NCI-H82 treated with DMSO at 0.1 percent for 48 hours (cell line): ENCODE measurements around the gene WDR93.

Experiments used
- DNase-seq: peaks from one replicate; lab custom pipeline; 2025; ENCODE audit not compliant: unreplicated experiment; lab: John Stamatoyannopoulos, UW

Gene WDR93

GRCh38 chr15:89690276-89691218 is at the start of gene WDR93, which contains the start of gene PEX11A:
WDR93 (plus strand) TSS chr15:89690811; CDS start chr15:89701747, 10,936 bp downstream.
PEX11A (minus strand) TSS chr15:89690754; CDS start chr15:89690632, 122 bp downstream.
- DNase-seq, result peak; percentile 30

- no peak for DNase-seq
Measured at GRCh38 chr15:89641053-89641452, 49.6 kb upstream of the WDR93 start.

- no peak for DNase-seq
Measured at GRCh38 chr15:89642106-89642505, 48.5 kb upstream of the WDR93 start.

GRCh38 chr15:89645680-89646079 is 44.9 kb upstream of the WDR93 start:
- no peak for DNase-seq

- no peak for DNase-seq
Measured at GRCh38 chr15:89646416-89647141, 44.0 kb upstream of the WDR93 start.

- DNase-seq, result peak; percentile 4
Measured at GRCh38 chr15:89647191-89647851, 43.3 kb upstream of the WDR93 start.

GRCh38 chr15:89648106-89649012 is 42.3 kb upstream of the WDR93 start:
- no peak for DNase-seq

GRCh38 chr15:89649013-89649625 is 41.5 kb upstream of the WDR93 start:
- DNase-seq, result no peak

GRCh38 chr15:89649716-89650115 is 40.9 kb upstream of the WDR93 start:
- DNase-seq, result no peak

- no peak for DNase-seq
Measured at GRCh38 chr15:89652131-89652530, 38.5 kb upstream of the WDR93 start.

GRCh38 chr15:89652666-89653065 is 37.9 kb upstream of the WDR93 start:
- no peak for DNase-seq

GRCh38 chr15:89653578-89653977 is 37.0 kb upstream of the WDR93 start:
- DNase-seq, result no peak

- DNase-seq, result no peak
Measured at GRCh38 chr15:89654301-89654761, 36.3 kb upstream of the WDR93 start.

GRCh38 chr15:89654847-89655805 is 35.5 kb upstream of the WDR93 start, which contains the start of gene KIF7:
KIF7 (minus strand) TSS chr15:89655467; CDS start chr15:89652930, 2,537 bp downstream.
- DNase-seq, result no peak

GRCh38 chr15:89656116-89656815 is 34.3 kb upstream of the WDR93 start:
- no peak for DNase-seq

GRCh38 chr15:89657686-89658200 is 32.9 kb upstream of the WDR93 start:
- DNase-seq, result no peak

- no peak for DNase-seq
Measured at GRCh38 chr15:89659295-89659694, 31.3 kb upstream of the WDR93 start.

GRCh38 chr15:89660556-89660955 is 30.1 kb upstream of the WDR93 start:
- no peak for DNase-seq
